HepG2 (cell line): Measurements from ENCODE around the gene STX4. TPM values are rescaled to one million over a fixed set of nuclear protein-coding genes. Genes with fewer than 3 reads are reported as not detected.
A peak's percentile ranks its signal among the peaks of the same experiment; 100 is the strongest.

Experiments
- ATAC-seq: fragments of 200-7000 bp; cut with Tn5 transposase; 3 replicates; pipeline ENCODE4 v1.9.1; 2020; ENCODE audit warnings: mild to moderate bottlenecking, moderate library complexity
- BruUV-seq: library from RNA; stranded (reverse); fragments of 400-500 nt; replicated peaks from 2 replicates; lab custom pipeline; 2021; lab: Mats Ljungman, UMichigan
- CTCF ChIA-PET: fragments of 300-600 bp; formaldehyde crosslinking; extraction: SDS; loops from one replicate; lab custom pipeline; 2021; ENCODE audit warnings: low total read pairs, inconsistent platforms, low intra/inter-chr PET ratio; lab: Yijun Ruan, JAX
- POLR2A ChIA-PET: fragments of 350-600 bp; sonication (Branson Sonifier 250); formaldehyde crosslinking; loops from one replicate; lab custom pipeline; 2020; ENCODE audit warnings: antibody characterized with exemption, inconsistent platforms; lab: Yijun Ruan, JAX
- DNase-seq: peaks from one replicate; pipeline ENCODE4 v3.0.0-alpha.2; 2015; ENCODE audit warnings: low spot score
- FAIRE-seq: peaks from 3 replicates; lab custom pipeline; 2011; peaks lifted over from hg19 to GRCh38; lab: Jason Lieb, UNC
- H2AFZ ChIP-seq: one replicate; pipeline ENCODE4 v1.6.1; 2011; ENCODE audit warnings: low read length, inconsistent platforms
- H3K27ac ChIP-seq: fragments of 300-600 bp; 3 replicates; pipeline ENCODE4 v1.8.0; 2011; ENCODE audit warnings: mixed run types, mild to moderate bottlenecking, mixed read lengths, low read length, inconsistent platforms; ENCODE audit not compliant: insufficient read depth; ENCODE audit errors: extremely low read length
- H3K27me3 ChIP-seq, 2 experiments: fragments of 200-600 bp in 1 of 2; 2 replicates in 1 of 2; 3 replicates in 1 of 2; pipeline versions ENCODE4 v1.6.0 to v1.8.0; 2011; ENCODE audit warnings: low read length in 2 of 2, mild to moderate bottlenecking in 2 of 2, moderate library complexity in 2 of 2, inconsistent platforms in 1 of 2; ENCODE audit not compliant: insufficient read depth in 2 of 2, control insufficient read depth in 1 of 2
- H3K36me3 ChIP-seq, 2 experiments: fragments of 200-600 bp in 1 of 2; replicated peaks in 1 of 2; 2 replicates in 1 of 2; 3 replicates in 1 of 2; pipeline versions ENCODE4 v1.5.1 to v1.8.0; 2011; ENCODE audit warnings: low read length in 2 of 2, inconsistent platforms in 1 of 2; ENCODE audit not compliant: insufficient read depth in 2 of 2, control insufficient read depth in 1 of 2
- H3K4me1 ChIP-seq: 2 replicates; pipeline ENCODE4 v1.5.1; 2012; ENCODE audit warnings: low read length, inconsistent platforms; ENCODE audit not compliant: insufficient read depth
- H3K4me2 ChIP-seq: 2 replicates; pipeline ENCODE4 v1.6.0; 2011; ENCODE audit warnings: low read depth, low read length, inconsistent platforms
- H3K4me3 ChIP-seq, 3 experiments: fragments of 200-600 bp in 1 of 3; sonication (generic), shearing (Covaris generic) in 1 of 3; replicated peaks in 1 of 3; 2 replicates each; pipeline ENCODE4 v1.5.1; 2011 to 2016; ENCODE audit warnings: low read length in 3 of 3, inconsistent platforms in 2 of 3, low read depth in 2 of 3, mild to moderate bottlenecking in 2 of 3, control low read depth in 1 of 3, mixed read lengths in 1 of 3; ENCODE audit not compliant: insufficient read depth in 1 of 3
- H3K79me2 ChIP-seq: one replicate; pipeline ENCODE4 v1.6.1; 2011; ENCODE audit warnings: low read length, inconsistent platforms; ENCODE audit not compliant: insufficient read depth
- H3K9ac ChIP-seq: 2 replicates; pipeline ENCODE4 v1.6.0; 2011; ENCODE audit warnings: mild to moderate bottlenecking, low read depth, low read length, inconsistent platforms; ENCODE audit not compliant: insufficient read depth
- H3K9me3 ChIP-seq: 2 replicates; pipeline ENCODE4 v1.5.1; 2012; ENCODE audit warnings: mild to moderate bottlenecking, low read length
- H4K20me1 ChIP-seq: 2 replicates; pipeline ENCODE4 v1.6.0; 2011; ENCODE audit warnings: inconsistent platforms, mild to moderate bottlenecking, low read length, moderate library complexity; ENCODE audit not compliant: insufficient read depth
- ATAD3A ChIP-seq: sonication (generic); formaldehyde crosslinking; IDR thresholded peaks from 2 replicates; pipeline ENCODE4 v1.4.0; 2020; ENCODE audit warnings: missing genetic modification reagents
- CHCHD3 ChIP-seq: sonication (generic); formaldehyde crosslinking; IDR thresholded peaks from 2 replicates; pipeline ENCODE4 v1.8.0; 2022; ENCODE audit warnings: mild to moderate bottlenecking, missing genetic modification reagents, moderate library complexity
- FOXP1 ChIP-seq, 2 experiments: fragments of 450-650 bp in 1 of 2; IDR thresholded peaks; 2 replicates each; pipeline ENCODE4 v1.6.1; 2017 to 2018; ENCODE audit warnings: antibody characterized with exemption in 1 of 2
- FOXP4 ChIP-seq: sonication (generic); formaldehyde crosslinking; IDR thresholded peaks from 2 replicates; pipeline ENCODE4 v1.4.0; 2020; ENCODE audit warnings: missing genetic modification reagents
- GPN1 ChIP-seq: sonication (generic); formaldehyde crosslinking; IDR thresholded peaks from 2 replicates; pipeline ENCODE4 v1.5.1; 2020; ENCODE audit warnings: missing genetic modification reagents, borderline replicate concordance
- HOMEZ ChIP-seq: IDR thresholded peaks from 2 replicates; pipeline ENCODE4 v1.6.1; 2016; ENCODE audit warnings: low read depth
- ISL2 ChIP-seq: sonication (generic); formaldehyde crosslinking; IDR thresholded peaks from 2 replicates; pipeline ENCODE4 v1.5.0; 2020; ENCODE audit warnings: missing genetic modification reagents
- MTF2 ChIP-seq: sonication (generic); formaldehyde crosslinking; IDR thresholded peaks from 2 replicates; pipeline ENCODE4 v1.5.0; 2020; ENCODE audit warnings: missing genetic modification reagents, borderline replicate concordance
- PAF1 ChIP-seq: IDR thresholded peaks from 2 replicates; pipeline ENCODE4 v1.6.1; 2016; ENCODE audit warnings: missing genetic modification reagents, missing compliant biosample characterization
- POLR2A ChIP-seq, 2 experiments: IDR thresholded peaks; 2 replicates each; pipeline ENCODE4 v1.6.1; 2011; ENCODE audit warnings: low read depth in 2 of 2, low read length in 2 of 2, mild to moderate bottlenecking in 1 of 2, moderate library complexity in 1 of 2; ENCODE audit not compliant: insufficient read depth in 1 of 2
- POLR2G ChIP-seq: fragments of 200-400 bp; formaldehyde crosslinking; IDR thresholded peaks from 2 replicates; pipeline ENCODE4 v1.6.1; 2018; ENCODE audit warnings: mild to moderate bottlenecking, low read depth, low read length, moderate library complexity
- RFX5 ChIP-seq: IDR thresholded peaks from 2 replicates; pipeline ENCODE4 v1.6.1; 2011; ENCODE audit warnings: low read depth, low read length, improper control_type of control experiment
- SATB2 ChIP-seq: sonication (generic); formaldehyde crosslinking; IDR thresholded peaks from 2 replicates; pipeline ENCODE4 v1.5.0; 2020; ENCODE audit warnings: missing genetic modification reagents
- SUZ12 ChIP-seq: fragments of 150-350 bp; IDR thresholded peaks from 2 replicates; pipeline ENCODE4 v1.6.1; 2014; ENCODE audit warnings: low read depth, low read length
- TOE1 ChIP-seq: sonication (generic); formaldehyde crosslinking; IDR thresholded peaks from 2 replicates; pipeline ENCODE4 v1.4.0; 2020; ENCODE audit warnings: mild to moderate bottlenecking, missing genetic modification reagents
- ZNF256 ChIP-seq: sonication (generic); formaldehyde crosslinking; conservative IDR thresholded peaks from 2 replicates; pipeline ENCODE4 v1.4.0; 2020; ENCODE audit warnings: missing genetic modification reagents
- ZNF530 ChIP-seq: sonication (generic); formaldehyde crosslinking; IDR thresholded peaks from 2 replicates; pipeline ENCODE4 v1.5.0; 2020; ENCODE audit warnings: low read depth, mild to moderate bottlenecking, missing genetic modification reagents
- ZNF564 ChIP-seq: sonication (generic); formaldehyde crosslinking; IDR thresholded peaks from 2 replicates; pipeline ENCODE4 v1.8.1; 2023; ENCODE audit warnings: mild to moderate bottlenecking, missing genetic modification reagents
- ZNF569 ChIP-seq: sonication (generic); formaldehyde crosslinking; IDR thresholded peaks from 2 replicates; pipeline ENCODE4 v1.5.0; 2020; ENCODE audit warnings: mild to moderate bottlenecking, missing genetic modification reagents, moderate library complexity, borderline replicate concordance
- ZNF678 ChIP-seq: sonication (generic); formaldehyde crosslinking; IDR thresholded peaks from 2 replicates; pipeline ENCODE4 v1.4.0; 2020; ENCODE audit warnings: mild to moderate bottlenecking, missing genetic modification reagents
- ZNF841 ChIP-seq: sonication (generic); formaldehyde crosslinking; IDR thresholded peaks from 2 replicates; pipeline ENCODE4 v1.8.1; 2023; ENCODE audit warnings: missing genetic modification reagents, borderline replicate concordance
- WGBS: methylation state at CpG from one replicate; pipeline ENCODE4 v1.1.6; 2017; ENCODE audit warnings: low lambda C conversion rate; 5-methylcytosine and 5-hydroxymethylcytosine counted together
- in situ Hi-C: cut with HindIII; loops from 2 replicates; pipeline ENCODE4 v1.10.0; 2017; ENCODE audit warnings: low pct_unique_long_range_greater_than_20kb; ENCODE audit not compliant: extremely low pct_ligation_motif_present
- intact Hi-C: fragments of 100-400 bp; cut with micrococcal nuclease; formaldehyde crosslinking; loops from one replicate; pipeline ENCODE4 v1.10.0; 2022; ENCODE audit not compliant: unreplicated experiment
- polyA plus RNA-seq, 8 experiments: library from polyadenylated mRNA; depleted of rRNA in 3 of 8; stranded (reverse) in 7 of 8; unstranded in 1 of 8; fragments of >200 nt; fragmentation: Illumina TruSeq in 4 of 8; extraction: Trizol in 4 of 8; gene quantifications; 2 replicates each; pipeline versions ENCODE4 v1.2.1 to v1.2.3, GENCODE V29; 2011 to 2016; ENCODE audit warnings: low read depth in 4 of 8, missing spikeins in 1 of 8, mixed read lengths in 1 of 8; ENCODE audit not compliant: insufficient read depth in 1 of 8
- total RNA-seq, 5 experiments: library from RNA; depleted of rRNA; stranded (reverse); fragments of >200 nt; fragmentation: Illumina TruSeq; extraction: Trizol; gene quantifications; 2 replicates each; pipeline ENCODE4 v1.2.3, GENCODE V29; 2016; ENCODE audit warnings: low read depth in 1 of 5
- TF ChIP-seq, protein P1 (sequence below): fragments of 450-650 bp; IDR thresholded peaks from 2 replicates; pipeline ENCODE4 v1.6.1; 2016

STX4 gene
- total and polyA plus RNA-seq, 2 of the 13 experiments (the other 11 are each of a cell fraction or from before 2014, with no cell fraction given): 29.2 to 34.6 TPM

DNA sequence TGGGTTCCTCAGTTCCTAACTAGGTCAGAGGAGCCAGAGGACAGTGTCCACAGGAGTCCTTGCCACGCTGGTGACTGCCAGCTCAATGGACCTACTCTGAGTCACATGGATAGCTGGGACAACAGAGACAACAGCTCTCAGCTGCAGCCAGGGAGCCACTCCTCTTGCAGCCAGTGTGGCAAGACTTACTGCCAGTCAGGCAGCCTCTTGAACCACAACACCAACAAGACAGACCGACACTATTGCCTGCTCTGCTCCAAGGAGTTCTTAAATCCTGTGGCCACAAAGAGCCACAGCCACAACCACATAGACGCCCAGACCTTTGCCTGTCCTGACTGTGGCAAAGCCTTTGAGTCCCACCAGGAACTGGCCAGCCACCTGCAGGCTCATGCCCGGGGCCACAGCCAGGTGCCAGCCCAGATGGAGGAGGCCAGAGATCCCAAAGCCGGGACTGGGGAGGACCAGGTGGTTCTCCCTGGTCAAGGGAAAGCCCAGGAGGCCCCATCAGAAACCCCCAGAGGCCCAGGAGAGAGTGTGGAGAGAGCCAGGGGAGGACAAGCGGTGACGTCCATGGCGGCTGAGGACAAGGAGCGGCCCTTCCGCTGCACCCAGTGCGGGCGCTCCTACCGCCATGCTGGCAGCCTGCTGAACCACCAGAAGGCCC lies 47.5 kb downstream of the STX4 start:
- ATAC-seq: no peak
- Histone ChIP-seq H2AFZ (no peak overlapping the region), H3K4me2 (no peak overlapping the region), H3K27me3 (no peaks in the 10 kb centered on the region), H3K4me1 (no peaks in the 10 kb centered on the region), H3K27ac (no peak overlapping the region), H3K4me3 (no peak overlapping the region), H3K9me3 (no peaks in the 10 kb centered on the region), H3K36me3 (peaks cover 30 to 53% of the 10 kb centered on the region in 2 experiments), H4K20me1 (no peaks in the 10 kb centered on the region), H3K79me2 (peaks cover 6% of the 10 kb centered on the region), H3K9ac (no peak overlapping the region)
- ChIA-PET POLR2A (interaction anchor here (1.1 kb wide), 1 partner anchor 61 kb away, joined by 3 read pairs; no protein-coding TSS in a partner anchor), CTCF (no interaction called here)
- in situ Hi-C loops: no loop called here
- no peak for DNase-seq
- 92% methylated on average over 13 of the region's 13 CpGs for WGBS
- no TSS peak for BruUV-seq
- no peak for FAIRE-seq
- intact Hi-C loops: no loop called here
- TF ChIP-seq FOXP4 (CRISPR knock-in tag) (no peak), ZNF256 (CRISPR knock-in tag) (no peak), RFX5 (no peak), PAF1 (CRISPR knock-in tag) (peak; percentile 19; the same call in 1 of the 2 replicates), ZNF564 (CRISPR knock-in tag) (no peak), POLR2A (IDR thresholded peaks at IDR 0.05; ENCODE audit: insufficient read depth in 1 of 2, low read depth in 2 of 2, low read length in 2 of 2) (peak; percentile 40 to 52; a peak in 3 of 4 replicates), ZNF841 (no peak), SATB2 (CRISPR knock-in tag) (no peak), FOXP1 (IDR thresholded peaks at IDR 0.05) (no peak), FOXP1 (CRISPR knock-in tag; IDR thresholded peaks at IDR 0.05) (no peak), TOE1 (CRISPR knock-in tag) (no peak), CHCHD3 (CRISPR knock-in tag) (0 out of 2 replicates have a peak, but pooled peaks have one; percentile 37), ISL2 (CRISPR knock-in tag) (no peak), ZNF678 (CRISPR knock-in tag) (no peak), ZNF569 (CRISPR knock-in tag) (no peak), POLR2G (0 out of 2 replicates have a peak, but pooled peaks have one; percentile 19), GPN1 (CRISPR knock-in tag) (no peak), HOMEZ (no peak), ATAD3A (CRISPR knock-in tag) (no peak), SUZ12 (0 out of 2 replicates have a peak, but pooled peaks have one; percentile 0), ZNF530 (no peak), MTF2 (no peak)
- TF ChIP-seq, protein P1, sequence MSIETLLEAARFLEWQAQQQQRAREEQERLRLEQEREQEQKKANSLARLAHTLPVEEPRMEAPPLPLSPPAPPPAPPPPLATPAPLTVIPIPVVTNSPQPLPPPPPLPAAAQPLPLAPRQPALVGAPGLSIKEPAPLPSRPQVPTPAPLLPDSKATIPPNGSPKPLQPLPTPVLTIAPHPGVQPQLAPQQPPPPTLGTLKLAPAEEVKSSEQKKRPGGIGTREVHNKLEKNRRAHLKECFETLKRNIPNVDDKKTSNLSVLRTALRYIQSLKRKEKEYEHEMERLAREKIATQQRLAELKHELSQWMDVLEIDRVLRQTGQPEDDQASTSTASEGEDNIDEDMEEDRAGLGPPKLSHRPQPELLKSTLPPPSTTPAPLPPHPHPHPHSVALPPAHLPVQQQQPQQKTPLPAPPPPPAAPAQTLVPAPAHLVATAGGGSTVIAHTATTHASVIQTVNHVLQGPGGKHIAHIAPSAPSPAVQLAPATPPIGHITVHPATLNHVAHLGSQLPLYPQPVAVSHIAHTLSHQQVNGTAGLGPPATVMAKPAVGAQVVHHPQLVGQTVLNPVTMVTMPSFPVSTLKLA: no peak
